Stimulated activated CD8-positive, alpha-beta memory T cell treated with anti-CD3 and anti-CD28 coated beads, Interleukin-2, amount 100 ng/mL, for 1 hour (primary cell): ENCODE measurements around the gene PPP6R1.

ENCODE experiments used
- DNase-seq, 2 donors: peaks; one replicate each; pipeline ENCODE4 v3.0.0-alpha.2; 2020; ENCODE audit warnings: low read depth in 2 of 2

PPP6R1 gene

DNA sequence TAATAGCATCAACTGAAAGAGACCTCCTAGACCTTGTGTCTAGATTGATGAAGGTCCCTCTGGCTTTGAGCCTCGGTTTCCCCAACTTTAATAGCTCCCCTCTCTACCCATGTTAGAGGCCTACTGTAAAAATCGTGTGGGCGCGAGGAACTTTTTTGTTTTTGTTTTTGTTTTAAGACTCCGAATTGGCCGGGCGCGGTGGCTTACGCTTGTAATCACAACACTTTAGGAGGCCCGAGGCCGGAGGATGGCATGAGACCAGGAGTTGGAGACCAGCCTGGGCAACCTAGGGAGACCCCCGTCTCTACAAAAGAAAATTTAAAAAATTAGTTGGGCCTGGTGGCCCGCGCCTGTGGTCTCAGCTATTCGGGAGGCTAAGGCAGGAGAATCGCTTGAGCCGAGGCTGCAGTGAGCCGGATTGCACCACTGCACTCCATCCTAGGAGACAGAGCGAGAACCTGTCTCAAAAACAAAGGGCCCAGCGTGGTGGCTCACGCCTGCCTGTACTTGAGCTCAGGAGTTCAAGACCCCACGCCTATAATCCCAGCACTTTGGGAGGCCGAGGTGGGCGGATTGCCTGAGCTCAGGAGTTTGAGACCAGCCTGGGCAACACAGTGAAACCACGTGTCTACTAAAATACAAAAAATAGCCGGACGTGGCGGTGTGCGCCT, 858 bp upstream of the PPP6R1 start:
- DNase-seq: no peak

DNA sequence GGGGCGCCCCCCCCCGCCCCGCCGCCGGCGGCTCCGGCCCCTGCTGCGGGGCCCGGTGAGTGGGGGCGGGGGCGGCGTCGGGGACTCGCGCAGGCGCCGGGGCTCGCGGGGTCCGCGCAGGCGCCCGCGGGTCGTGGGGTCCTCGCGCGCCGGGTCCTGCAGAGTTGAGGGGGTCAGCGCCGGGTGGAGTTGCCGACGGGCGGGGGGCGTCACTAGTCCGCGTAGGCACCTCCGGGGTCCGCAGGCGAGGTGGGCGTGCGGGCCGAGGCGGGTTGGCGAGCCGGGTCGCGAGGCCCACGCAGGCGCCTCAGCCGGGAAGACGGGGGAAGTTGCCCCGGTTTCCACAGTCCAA, 365 bp downstream of the PPP6R1 start:
- peak in 1 of 2 donors; percentile 29 for DNase-seq

DNA sequence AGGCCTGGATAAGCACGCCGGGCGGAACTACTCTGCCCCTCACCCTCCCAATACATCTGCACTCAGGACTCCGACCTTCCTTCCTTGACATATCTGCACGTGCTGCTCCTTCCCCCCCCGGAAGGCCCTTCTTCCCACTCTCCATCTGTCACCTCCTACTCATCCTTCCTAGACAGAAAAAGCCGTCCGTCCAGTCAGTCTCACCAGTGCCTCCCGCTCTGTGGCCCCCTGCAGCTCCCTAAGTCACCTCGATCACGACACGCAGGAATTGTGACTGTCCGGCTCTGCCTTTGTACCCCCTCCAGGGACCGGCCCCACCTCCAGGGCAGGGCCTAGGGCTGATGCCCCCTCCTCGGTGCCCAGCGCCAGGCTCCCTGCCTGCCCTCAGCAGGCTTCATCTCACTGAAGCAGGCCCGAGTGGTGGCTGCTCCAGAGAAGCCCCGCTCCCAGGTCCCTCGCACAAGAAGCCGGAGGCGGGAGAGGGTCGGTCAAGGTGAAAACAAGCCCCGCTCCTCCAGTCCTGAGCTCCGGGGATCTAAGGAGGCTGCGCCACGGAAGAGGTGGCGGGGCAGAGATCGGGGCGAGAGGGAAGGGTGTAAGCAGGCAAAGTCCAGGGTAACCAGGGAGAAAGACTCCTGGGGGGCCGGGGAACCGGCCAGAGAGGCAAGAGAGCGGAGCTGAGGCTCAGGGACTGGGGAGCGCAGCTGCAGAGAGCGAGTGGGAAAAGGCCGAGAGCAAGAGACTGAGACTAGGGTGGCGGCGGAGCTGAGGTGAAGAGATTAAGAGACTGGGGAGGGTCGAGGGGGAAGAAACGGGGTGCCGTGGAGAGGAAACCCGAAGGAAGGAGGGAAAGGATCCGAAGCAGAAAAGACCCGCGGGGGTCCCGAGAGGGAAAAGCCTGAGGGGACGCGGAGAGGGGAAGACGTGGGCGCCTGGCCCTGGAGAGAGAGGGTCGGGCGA, 1.1 kb downstream of the PPP6R1 start:
- no peak for DNase-seq

DNA sequence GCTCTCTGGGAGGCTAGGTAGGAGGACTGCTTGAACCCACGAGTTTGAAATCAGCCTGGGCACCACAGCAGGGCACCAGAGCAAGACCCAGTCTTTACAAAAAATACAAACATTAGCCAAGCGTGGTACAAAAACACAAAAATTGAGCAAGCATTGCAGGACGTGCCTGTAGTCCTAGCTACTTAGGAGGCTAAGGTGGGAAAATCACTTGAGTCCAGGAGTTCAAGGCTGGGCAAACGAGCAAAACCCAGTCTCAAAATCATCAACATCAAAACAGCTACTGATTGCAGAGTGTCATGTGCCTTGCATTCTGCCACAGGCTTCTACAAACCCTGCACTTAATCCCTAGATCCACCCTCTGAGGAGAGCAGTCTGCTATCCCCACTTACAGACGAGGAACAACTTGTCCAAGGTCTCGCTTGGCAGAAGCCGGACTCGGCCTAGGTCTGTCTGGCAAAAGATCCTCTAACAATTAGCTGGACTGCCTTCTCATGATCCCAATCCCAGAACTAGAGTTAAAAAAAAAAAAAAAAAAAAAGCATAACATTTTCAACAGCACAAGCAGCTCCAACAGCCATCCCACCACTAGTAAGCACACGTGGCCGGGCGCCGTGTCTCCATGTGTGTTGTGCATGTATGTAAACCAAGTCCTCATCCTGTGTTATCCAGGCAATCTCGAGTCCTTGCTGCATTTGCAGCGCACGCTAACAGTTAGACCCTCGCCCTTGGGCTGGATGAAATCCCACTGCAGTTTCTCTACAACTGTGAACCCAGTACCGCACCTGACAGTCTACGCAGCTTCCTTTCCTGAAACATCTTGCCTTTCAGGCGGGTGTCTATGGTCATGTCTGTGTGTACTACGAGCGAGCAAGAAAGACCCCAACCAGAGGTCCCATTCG, 2.0 kb downstream of the PPP6R1 start:
- DNase-seq: no peak

DNA sequence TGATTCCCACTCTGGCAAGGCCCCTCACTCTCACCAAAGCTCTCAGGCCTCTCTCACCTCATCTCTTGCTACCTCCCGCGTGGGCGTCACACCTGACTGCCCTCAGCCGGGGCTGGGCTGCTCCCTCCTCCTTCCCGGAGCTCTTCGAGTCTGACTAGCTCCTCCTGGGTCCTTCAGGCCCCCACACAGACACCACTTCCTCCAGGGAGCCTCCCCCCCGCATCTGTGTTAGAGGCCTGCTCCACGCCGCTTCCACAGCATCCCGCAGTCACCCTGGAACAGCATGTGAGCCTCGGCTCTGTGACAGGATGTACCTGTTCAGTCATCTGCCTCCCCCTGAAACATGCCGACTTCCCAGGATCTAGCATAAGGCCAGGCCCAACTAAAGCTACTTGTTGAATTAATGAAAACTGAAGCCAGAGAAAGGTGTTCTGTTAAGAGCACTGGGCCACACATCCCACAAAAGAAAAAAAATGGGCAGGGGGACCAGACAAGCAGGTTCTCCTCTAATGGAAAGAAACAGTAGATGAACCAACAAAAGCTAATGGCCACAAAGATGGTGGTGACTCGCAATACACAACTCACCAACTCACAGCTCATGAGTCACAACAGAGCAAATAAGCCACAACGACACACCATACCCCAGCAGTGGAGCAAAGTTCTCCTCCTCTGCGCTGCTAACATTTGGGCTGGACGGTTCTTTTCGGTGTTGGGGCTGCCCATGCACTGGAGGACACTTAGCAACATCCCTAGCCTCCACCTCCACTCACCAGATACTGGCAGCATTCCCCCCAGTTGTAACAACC, 3.0 kb downstream of the PPP6R1 start:
- DNase-seq: no peak

DNA sequence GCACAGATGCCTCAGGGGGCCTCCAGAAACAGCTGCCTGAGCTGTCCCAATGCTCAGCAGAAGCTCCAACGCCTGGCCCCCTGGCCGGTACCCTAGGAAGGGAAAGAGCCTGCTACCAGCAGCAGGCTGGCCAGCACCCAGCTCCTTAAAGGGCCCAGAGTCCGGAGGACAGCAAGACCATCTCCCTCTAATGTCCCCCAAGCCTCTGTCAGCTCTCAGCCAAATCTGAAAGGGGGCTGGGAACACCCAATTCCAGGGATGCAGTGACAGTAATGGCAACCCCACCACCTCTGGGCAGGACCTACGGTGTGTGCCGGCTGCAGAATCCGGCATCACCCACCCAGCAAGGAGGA, 4.2 kb downstream of the PPP6R1 start:
- no peak for DNase-seq

DNA sequence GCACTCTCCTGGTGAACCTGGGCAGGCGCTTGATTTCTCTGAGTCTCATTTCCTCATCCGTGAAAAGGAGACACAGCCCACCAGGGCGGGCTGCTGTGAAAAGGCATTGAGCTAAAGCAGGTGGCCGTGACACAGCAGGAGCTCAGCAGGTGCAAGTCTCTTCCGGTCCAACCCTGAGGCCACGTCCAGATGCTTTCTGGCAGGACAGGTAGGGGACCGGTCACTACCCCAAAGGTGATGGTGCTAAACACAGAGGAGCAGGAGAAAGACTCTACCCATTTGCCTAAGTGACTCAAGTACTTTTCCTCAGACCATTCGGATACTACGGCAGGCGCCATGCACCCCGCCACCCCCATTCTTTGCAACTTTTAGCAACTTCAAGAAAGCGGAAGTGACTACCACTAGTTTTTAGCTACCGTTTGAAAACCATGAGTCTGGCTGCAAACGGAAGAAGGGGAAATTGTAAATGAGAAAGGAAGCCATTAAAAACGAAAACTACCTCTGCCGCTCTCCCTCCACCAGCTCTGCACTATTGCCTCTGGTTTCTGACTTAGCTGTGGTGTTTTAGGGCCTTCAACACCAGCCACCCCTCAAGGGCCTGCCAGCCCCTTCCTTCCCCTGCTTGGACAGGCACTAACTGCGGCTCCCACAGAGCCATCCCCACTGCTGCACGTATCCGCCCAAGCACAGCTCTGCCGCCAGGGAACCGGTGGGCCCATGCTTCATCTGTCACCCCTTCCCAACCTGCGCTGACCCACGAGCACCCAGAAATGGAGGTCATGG, 4.8 kb downstream of the PPP6R1 start:
- peak in 1 of 2 donors; percentile 39 for DNase-seq

DNA sequence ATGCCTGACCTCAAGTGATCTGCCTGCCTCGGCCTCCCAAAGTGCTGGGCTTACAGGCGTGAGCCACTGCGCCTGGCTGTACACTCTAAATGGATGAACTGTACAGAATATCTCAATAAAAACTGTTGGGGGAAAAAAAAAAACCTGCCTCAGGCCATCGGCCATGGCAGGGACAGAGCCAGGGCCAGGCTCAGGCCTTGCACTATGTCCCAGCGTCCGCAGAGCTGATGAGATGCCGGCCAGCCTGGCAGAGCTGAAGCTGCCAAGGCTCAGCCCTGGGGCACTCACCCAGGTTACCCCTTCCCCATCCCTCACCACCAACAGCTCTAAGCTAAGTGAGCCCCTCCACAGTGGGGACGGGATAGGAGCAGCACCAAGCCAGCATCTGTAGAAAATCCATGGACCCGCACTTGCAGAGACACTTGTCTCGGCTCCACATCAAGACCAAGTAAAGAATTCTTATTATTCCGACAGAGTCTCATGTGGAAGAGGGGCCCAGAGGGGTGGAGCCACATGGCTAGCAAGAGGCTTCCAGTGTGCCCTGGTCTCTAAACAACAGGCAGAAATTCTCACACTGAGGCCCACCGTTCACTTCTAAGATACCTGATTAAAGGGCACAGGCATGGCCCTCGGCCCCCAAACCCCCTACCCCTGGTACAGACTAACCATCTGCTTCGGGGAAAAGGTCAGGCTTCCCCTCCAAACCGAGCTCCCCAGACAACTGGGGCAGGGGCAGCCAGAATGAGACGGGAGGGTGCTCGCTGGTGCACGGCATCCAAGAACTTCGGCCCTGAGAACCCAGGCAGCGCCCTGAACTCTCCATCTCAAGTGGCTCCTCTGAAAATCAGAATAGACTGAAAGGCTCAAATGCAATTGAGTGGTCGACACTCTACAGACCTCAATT, 5.8 kb downstream of the PPP6R1 start:
- no peak for DNase-seq

DNA sequence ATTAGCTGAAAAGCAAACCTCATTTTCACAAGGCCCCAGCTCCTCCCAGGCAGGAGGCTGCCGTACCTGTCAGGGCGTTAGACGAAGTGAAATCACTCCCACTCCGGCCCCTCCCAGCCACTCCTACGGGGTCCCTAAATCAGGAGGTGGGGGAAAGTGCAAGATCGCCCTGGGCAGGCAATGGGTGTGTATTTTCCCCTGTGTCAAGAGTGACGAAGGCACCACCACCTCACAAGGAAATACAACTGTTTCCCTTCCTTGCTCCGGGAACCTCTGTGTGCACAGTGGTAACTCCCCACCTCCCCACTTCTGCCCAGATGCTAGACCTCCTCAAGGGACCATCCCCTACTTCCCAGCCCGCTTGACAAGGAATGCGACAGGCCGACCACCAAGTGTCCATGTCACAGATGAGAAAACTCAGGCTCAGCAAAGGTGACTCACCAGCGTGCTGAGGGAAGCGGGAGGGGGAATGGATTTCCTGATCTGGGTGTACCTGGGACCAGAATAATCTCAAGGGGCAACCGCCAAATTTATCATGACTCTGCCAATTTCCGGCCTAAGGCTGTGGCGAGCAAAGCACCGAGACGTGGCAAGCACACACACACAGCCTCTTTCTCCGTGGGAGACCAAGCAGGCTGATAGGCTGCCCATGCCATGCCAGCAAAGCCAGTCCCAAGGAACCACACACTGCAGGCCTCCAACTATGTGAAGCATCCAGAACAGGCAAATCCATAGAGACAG, 7.3 kb downstream of the PPP6R1 start:
- no peak for DNase-seq

DNA sequence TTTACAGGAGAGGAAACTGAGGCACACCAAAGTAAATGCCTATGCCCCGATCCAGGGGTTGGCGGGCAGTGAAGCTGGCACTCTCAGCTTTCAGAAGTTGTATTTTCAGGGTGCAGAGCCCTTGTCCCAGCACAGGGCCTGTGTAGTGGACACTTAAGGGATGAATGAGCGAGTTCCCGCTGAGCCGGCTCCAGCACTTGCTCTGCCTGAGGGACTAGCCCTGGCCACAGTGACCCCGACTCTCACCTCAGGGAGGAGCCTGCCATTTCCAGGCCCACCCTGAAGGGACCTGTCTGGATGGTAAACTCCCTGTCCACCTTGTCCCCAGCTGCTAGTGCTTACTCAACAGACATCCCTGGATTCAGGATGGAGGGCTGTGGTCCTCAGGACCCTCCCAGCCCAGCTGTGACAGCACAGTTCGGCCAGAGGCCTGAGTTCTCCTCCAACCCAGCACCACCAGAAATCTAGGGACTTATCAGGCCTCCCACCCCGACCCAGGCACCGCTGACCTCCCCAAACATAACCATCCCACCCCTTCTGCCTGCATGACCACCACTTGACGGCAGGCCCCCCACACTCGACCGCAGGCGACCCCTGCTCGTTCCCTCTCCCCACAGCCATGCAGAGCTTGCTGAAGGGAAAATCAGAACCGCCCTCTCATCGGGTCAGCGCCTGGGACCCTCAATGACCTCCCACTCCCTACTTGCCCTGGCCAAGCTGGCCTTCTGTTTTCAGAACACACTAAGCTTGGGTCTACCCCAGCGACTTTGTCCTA, 8.4 kb downstream of the PPP6R1 start:
- no peak for DNase-seq

DNA sequence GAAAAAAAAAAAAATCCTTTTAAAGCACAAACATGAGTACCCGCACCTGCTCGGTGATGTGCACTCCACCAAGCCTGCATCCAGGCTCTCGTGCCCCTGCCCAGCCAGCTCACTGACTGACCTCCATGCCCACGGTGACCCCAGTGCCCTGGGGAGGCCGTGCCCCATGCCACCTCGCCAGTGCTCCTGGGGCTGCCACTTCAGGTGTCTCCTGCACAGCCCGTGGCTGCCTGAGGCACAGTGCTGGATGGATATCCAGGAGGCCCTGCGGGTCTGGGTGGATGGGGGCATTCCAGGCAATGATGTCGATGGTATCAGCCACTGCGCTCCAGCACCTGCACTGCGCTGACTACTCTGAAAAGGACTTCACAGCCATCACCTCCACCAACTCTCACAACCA, 9.0 kb downstream of the PPP6R1 start:
- DNase-seq: no peak

DNA sequence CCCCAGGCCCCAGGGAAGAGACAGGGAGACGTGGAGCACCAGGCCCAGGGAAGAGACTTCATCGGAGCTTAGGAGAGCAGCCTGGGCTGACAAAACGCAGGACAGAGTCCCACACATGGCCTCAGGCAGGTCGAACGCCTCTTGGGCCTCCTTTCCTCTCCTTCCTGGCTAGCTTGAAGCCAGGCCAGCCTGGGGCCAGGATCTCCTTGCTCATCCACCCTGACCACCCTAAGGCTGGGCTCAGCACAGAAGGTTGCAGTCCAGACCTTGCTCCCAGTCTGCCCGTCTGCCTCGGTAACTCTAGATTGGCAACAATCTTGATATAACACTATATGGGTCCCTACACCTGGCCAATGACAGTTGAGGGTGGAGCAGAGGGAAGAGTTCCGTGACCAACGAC, 10.1 kb downstream of the PPP6R1 start:
- no peak for DNase-seq

DNA sequence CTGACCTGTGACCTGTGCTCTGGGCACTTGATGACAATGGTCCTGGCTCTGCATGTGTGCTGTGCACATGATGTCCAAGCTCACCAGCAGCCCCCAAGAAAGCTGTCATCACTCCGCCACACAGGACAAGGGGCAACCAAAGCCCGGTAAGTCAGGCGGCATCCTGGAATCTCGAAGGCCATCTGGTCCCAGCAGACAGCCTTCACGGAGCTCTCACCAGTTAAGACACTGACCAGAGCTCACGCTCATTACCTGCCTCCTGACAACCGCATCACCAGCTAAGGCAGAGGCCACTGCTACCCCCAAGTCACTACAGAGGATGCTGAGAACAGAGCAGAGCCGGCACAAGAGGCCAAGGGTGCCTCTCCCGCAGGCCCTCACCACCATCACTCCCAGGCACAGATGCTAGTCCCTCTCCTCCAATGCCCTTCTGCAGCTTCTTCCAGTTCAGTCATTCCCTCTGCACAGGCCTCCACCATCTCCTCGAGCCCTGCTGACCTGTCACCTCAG, 10.6 kb downstream of the PPP6R1 start:
- no peak for DNase-seq

DNA sequence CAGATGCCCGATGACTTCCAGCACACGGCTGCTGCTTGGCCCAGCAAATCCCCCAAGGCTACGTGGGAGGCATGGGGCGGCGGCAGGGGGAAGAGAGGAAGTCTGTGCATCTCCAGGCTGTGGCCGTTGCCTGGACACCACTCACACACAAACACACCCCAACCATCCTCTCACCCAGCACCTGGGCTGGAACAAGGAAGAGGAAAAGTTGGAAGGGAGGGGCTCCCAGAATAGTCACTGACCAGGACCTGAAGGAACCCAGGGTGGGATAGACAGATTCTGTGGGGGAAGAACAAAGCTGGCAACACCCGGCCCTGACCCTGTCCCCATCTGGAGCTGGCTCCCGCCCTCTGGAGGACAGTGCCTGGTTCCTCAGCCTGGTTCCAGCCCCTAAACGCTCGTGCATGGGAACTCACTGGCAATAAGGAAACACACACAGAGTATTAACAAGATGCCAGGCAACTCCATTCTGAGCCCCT, 11.2 kb downstream of the PPP6R1 start:
- no peak for DNase-seq

DNA sequence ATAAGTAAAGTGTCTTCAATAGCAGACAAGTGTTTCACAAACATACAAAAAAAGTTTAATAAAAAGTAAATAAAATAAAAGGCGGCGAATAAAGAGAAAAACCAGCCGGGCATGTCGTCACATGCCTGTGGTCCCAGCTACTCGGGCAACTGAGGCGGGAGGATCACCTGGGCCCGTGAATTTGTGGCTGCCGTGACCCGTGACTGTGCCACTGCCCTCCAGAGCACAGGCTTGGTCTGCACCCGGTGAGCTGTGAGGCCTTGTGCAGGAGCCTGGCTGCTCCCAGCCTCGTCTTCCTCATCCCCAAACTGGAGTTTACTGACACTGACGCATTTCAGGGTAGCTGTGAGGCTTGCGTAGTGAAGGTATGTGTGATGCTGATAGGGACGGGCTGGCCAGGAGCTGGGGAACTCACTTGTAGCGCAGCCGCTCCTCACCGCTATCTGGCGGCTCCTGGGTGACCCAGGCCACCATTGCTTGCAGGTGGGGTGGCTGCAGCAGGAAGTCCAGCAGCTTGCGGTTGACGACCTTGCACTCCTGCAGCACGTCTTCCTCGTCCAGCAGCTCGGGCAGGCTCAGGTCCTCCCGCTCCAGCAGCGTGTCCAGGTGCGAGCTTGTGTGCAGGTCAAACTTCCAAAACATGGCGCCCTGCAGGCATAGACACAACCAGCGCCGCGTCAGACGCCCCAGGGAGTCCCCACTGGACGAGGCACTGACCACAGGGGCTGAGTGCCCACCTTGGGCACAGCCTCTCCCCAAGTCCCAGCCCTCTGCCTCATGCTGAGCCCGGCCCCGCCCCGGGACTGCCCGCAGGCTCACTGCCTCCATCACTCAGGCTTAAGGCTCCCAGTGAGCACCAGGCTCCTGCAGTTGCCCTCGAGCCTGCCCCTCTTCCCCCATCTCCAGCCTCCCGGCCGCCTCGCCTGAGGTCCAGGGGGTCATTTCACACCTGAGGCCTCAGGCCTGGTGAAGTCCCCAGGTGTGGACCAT, 12.1 kb downstream of the PPP6R1 start:
- no peak for DNase-seq

DNA sequence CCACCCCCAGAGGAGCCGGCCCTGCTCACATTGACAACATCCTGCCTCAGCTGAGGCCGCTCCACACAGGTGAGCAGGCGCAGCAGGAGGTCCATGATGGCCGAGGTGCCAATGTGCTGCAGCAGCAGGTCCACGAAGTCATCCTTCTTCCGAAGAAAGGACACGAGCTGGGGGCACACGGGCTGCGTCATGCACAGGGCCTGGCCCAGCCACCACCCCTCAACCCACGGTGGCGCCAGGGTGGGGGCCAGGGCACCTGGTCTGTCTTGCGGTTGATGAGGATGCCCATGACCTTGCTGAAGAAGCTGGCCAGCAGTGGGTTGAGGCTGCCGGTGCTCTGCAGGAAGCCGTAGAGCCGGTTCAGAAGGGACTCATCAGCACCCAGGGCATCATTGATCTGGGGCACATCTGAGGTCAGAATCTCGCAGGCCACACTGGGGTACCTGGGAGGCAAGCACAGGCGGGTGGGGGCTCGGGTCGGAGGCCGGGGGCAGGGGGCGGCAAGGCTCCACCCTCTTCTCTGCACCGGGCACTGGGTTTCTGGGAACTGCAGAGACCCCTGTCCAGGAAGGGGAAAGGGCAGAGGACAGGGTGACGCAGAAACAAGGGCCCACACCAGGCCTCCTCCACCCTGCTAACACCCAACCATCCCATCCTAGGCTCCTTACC, 13.4 kb downstream of the PPP6R1 start:
- DNase-seq: no peak
